GM13977 (cell line): ENCODE data around the gene IGF2R.
"Not testable (repeated sequence)": the region's sequence is repeated elsewhere in the genome, so short reads cannot be mapped to it uniquely, and the experiment has no call there.

Experiments
- DNase-seq: peaks from one replicate; pipeline ENCODE4 v3.0.0; 2012; ENCODE audit warnings: low spot score
- CTCF ChIP-seq: IDR thresholded peaks from 2 replicates; pipeline ENCODE4 v1.5.1; 2012; ENCODE audit warnings: mild to moderate bottlenecking, control low read depth; ENCODE audit not compliant: insufficient read depth; ENCODE audit errors: extremely low read depth, missing control alignments
- in situ Hi-C: fragments of 300-500 bp; cut with MboI; formaldehyde crosslinking; loops from one replicate; pipeline ENCODE4 v1.12.0; 2022; ENCODE audit warnings: low sequenced_read_pairs, low pct_unique_long_range_greater_than_20kb, mixed read lengths, inconsistent platforms; ENCODE audit not compliant: unreplicated experiment

Gene IGF2R

GRCh38 chr6:159960485-159960884, 8.4 kb upstream of the IGF2R start:
- DNase-seq: no peak
- TF ChIP-seq CTCF: no peak
- in situ Hi-C loops: no loop called here

- no peak for DNase-seq
- no peak for TF ChIP-seq CTCF
- in situ Hi-C loops: no loop called here
Measured at GRCh38 chr6:159961528-159961927, 7.4 kb upstream of the IGF2R start.

- TF ChIP-seq CTCF: no peak
- DNase-seq: no peak
- in situ Hi-C loops: no loop called here
Measured at GRCh38 chr6:159963111-159963510, 5.8 kb upstream of the IGF2R start.

GRCh38 chr6:159964046-159964445, 4.8 kb upstream of the IGF2R start:
- TF ChIP-seq CTCF: no peak

GRCh38 chr6:159966339-159966738, 2.5 kb upstream of the IGF2R start:
- TF ChIP-seq CTCF: no peak
- no peak for DNase-seq
- in situ Hi-C loops: no loop called here

More at GRCh38 chr6:159964046-159964445, 4.8 kb upstream of the IGF2R start:
- in situ Hi-C loops: no loop called here
- no peak for DNase-seq

GRCh38 chr6:159966981-159967380, 1.9 kb upstream of the IGF2R start:
- DNase-seq: no peak
- no peak for TF ChIP-seq CTCF
- in situ Hi-C loops: no loop called here

GRCh38 chr6:159967621-159968020, 1.3 kb upstream of the IGF2R start:
- in situ Hi-C loops, DNase-seq: not testable (repeated sequence)
